ENCODE data around the gene NPFFR1. TPM values are rescaled to one million over a fixed set of nuclear protein-coding genes. Genes with fewer than 3 reads are reported as not detected.

NPFFR1 gene
- total RNA-seq, 3 donors from 2014 or later: 0.44 TPM; not detected in 2

DNA sequence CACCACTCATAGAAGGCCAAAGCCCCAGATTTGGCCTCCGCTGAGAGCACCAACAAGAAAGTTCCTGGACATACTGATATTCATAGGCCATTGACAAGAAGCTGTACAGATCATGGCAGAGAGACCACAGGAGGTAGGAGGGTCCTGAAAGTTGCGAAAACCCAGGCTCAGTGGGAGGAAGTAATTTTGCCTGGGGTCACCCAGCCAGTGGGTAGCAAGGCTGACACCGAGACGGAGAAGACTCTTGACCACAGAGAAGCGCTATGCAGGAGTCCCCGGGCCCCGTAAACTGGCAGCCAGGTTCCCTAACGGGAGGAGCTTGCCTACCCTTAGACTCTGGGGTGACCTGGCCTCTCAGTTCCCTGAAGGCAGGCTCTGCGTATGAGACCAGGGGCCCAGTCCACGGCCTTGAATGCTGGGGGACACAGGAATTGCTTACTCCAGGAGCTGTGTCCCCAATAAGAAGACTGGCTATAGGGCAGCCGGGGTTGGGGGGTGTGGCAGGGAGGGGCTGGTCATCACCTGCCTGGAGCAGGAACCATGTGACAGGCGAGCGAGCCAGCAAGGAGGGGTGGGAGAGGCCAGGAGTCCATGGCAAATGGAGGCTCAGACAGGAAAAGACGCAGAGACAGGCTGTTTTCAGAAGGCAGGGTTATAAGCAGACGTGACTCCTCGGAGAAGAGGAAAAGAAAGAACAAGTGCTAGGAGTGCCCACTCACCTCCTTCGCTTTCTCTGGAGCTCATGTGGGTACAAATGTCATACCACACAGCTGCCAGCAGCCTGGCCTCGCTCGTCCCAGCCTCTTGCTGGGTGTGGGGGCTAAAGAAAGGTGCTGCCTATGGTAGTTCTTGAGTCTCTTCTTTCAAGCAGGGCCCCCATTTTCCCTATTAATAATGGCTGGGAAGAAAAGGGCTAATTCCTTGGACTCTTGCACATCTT, 24.6 kb upstream of the NPFFR1 start:
- DNase-seq (ENCODE audit: low spot score in 2 of 2): no peak
- Histone ChIP-seq H3K4me1 (no peaks in the 10 kb centered on the region), H3K27me3 (no peaks in the 10 kb centered on the region), H3K27ac (no peak overlapping the region), H3K9me3 (no peaks in the 10 kb centered on the region), H3K4me3 (no peak overlapping the region), H3K36me3 (no peaks in the 10 kb centered on the region)
- TF ChIP-seq, protein P1, sequence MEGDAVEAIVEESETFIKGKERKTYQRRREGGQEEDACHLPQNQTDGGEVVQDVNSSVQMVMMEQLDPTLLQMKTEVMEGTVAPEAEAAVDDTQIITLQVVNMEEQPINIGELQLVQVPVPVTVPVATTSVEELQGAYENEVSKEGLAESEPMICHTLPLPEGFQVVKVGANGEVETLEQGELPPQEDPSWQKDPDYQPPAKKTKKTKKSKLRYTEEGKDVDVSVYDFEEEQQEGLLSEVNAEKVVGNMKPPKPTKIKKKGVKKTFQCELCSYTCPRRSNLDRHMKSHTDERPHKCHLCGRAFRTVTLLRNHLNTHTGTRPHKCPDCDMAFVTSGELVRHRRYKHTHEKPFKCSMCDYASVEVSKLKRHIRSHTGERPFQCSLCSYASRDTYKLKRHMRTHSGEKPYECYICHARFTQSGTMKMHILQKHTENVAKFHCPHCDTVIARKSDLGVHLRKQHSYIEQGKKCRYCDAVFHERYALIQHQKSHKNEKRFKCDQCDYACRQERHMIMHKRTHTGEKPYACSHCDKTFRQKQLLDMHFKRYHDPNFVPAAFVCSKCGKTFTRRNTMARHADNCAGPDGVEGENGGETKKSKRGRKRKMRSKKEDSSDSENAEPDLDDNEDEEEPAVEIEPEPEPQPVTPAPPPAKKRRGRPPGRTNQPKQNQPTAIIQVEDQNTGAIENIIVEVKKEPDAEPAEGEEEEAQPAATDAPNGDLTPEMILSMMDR (IDR thresholded peaks at IDR 0.05): no peak
- TF ChIP-seq POLR2AphosphoS5 (IDR thresholded peaks at IDR 0.05) (no peak), POLR2A (IDR thresholded peaks at IDR 0.05) (no peak)
- intact Hi-C loops (cut with DNase I; ENCODE audit: low total_unique reads): no loop called here

- Histone ChIP-seq H3K4me3 (no peak overlapping the region), H3K27ac (no peak overlapping the region), H3K27me3 (no peaks in the 10 kb centered on the region), H3K9me3 (no peaks in the 10 kb centered on the region), H3K36me3 (no peaks in the 10 kb centered on the region), H3K4me1 (no peaks in the 10 kb centered on the region)
- no peak for TF ChIP-seq POLR2A (IDR thresholded peaks at IDR 0.05)
- TF ChIP-seq, protein P1 (IDR thresholded peaks at IDR 0.05): no peak
- no peak for TF ChIP-seq POLR2AphosphoS5 (IDR thresholded peaks at IDR 0.05)
- DNase-seq (ENCODE audit: low spot score in 2 of 2): no peak
- intact Hi-C loops (cut with DNase I; ENCODE audit: low total_unique reads): no loop called here
Measured at GRCh38 chr10:70306886-70307520, 23.2 kb upstream of the NPFFR1 start.

- Histone ChIP-seq H3K27me3 (no peaks in the 10 kb centered on the region), H3K4me3 (no peak overlapping the region), H3K27ac (no peak overlapping the region), H3K36me3 (no peaks in the 10 kb centered on the region), H3K4me1 (no peaks in the 10 kb centered on the region), H3K9me3 (no peaks in the 10 kb centered on the region)
- intact Hi-C loops (cut with DNase I; ENCODE audit: low total_unique reads): no loop called here
- TF ChIP-seq POLR2A (IDR thresholded peaks at IDR 0.05) (no peak), POLR2AphosphoS5 (IDR thresholded peaks at IDR 0.05) (no peak)
- TF ChIP-seq, protein P1 (IDR thresholded peaks at IDR 0.05): no peak
- DNase-seq (ENCODE audit: low spot score in 2 of 2): no peak
Measured at GRCh38 chr10:70306181-70306705, 22.4 kb upstream of the NPFFR1 start.

- no peaks in the 10 kb centered on the region for H3K36me3 ChIP-seq
- no peaks in the 10 kb centered on the region for H3K4me1 ChIP-seq
- TF ChIP-seq POLR2AphosphoS5 (IDR thresholded peaks at IDR 0.05) (no peak), POLR2A (IDR thresholded peaks at IDR 0.05) (no peak)
- TF ChIP-seq, protein P1 (IDR thresholded peaks at IDR 0.05): no peak
- no peaks in the 10 kb centered on the region for H3K27me3 ChIP-seq
- no peaks in the 10 kb centered on the region for H3K9me3 ChIP-seq
- intact Hi-C loops (cut with DNase I; ENCODE audit: low total_unique reads): no loop called here
- no peak for DNase-seq (ENCODE audit: low spot score in 2 of 2)
- no peak overlapping the region for H3K27ac ChIP-seq
- H3K4me3 ChIP-seq: no peak overlapping the region
Measured at GRCh38 chr10:70303730-70304129, 19.9 kb upstream of the NPFFR1 start.

- no peak for DNase-seq (ENCODE audit: low spot score in 2 of 2)
- peak overlapping the region; percentile 51 to 70 for H3K27ac ChIP-seq
- TF ChIP-seq POLR2AphosphoS5 (IDR thresholded peaks at IDR 0.05) (no peak), POLR2A (IDR thresholded peaks at IDR 0.05) (no peak)
- TF ChIP-seq, protein P1 (IDR thresholded peaks at IDR 0.05): no peak
- no peaks in the 10 kb centered on the region for H3K9me3 ChIP-seq
- H3K27me3 ChIP-seq: no peaks in the 10 kb centered on the region
- no peak overlapping the region for H3K4me3 ChIP-seq
- intact Hi-C loops (cut with DNase I; ENCODE audit: low total_unique reads): no loop called here
- H3K4me1 ChIP-seq: no peaks in the 10 kb centered on the region
- no peaks in the 10 kb centered on the region for H3K36me3 ChIP-seq
Measured at GRCh38 chr10:70302292-70302691, 18.5 kb upstream of the NPFFR1 start.
